Measurements from ENCODE around the gene C1orf53. TPM values are rescaled to one million over a fixed set of nuclear protein-coding genes. Genes with fewer than 3 reads are reported as not detected.
"Not testable (repeated sequence)": the region's sequence is repeated elsewhere in the genome, so short reads cannot be mapped to it uniquely, and the experiment has no call there.

C1orf53 gene
- total RNA-seq, 1 experiment from 2014 or later: 3.9 TPM

GRCh38 chr1:197917805-197918651 is 15.6 kb downstream of the C1orf53 start:
- in situ Hi-C loops (cut with HindIII; ENCODE audit: low pct_unique_long_range_greater_than_20kb, low sequenced_read_pairs): no loop called here
- no peak for DNase-seq (ENCODE audit: low read depth)

GRCh38 chr1:197918807-197919345 is 16.4 kb downstream of the C1orf53 start:
- DNase-seq (ENCODE audit: low read depth): no peak
- in situ Hi-C loops (cut with HindIII; ENCODE audit: low pct_unique_long_range_greater_than_20kb, low sequenced_read_pairs): no loop called here

- no peak for DNase-seq (ENCODE audit: low read depth)
- in situ Hi-C loops (cut with HindIII; ENCODE audit: low pct_unique_long_range_greater_than_20kb, low sequenced_read_pairs): no loop called here
These were observed 17.1 kb downstream of the C1orf53 start for GRCh38 chr1:197919346-197920066.

- DNase-seq (ENCODE audit: low read depth): no peak
- in situ Hi-C loops (cut with HindIII; ENCODE audit: low pct_unique_long_range_greater_than_20kb, low sequenced_read_pairs): no loop called here
These were observed 17.6 kb downstream of the C1orf53 start for GRCh38 chr1:197920067-197920396.

- DNase-seq (ENCODE audit: low read depth): no peak
- in situ Hi-C loops (cut with HindIII; ENCODE audit: low pct_unique_long_range_greater_than_20kb, low sequenced_read_pairs): no loop called here
These were observed 18.1 kb downstream of the C1orf53 start for GRCh38 chr1:197920414-197921117.

GRCh38 chr1:197921235-197922069 is 19.0 kb downstream of the C1orf53 start:
- DNase-seq (ENCODE audit: low read depth): no peak
- in situ Hi-C loops (cut with HindIII; ENCODE audit: low pct_unique_long_range_greater_than_20kb, low sequenced_read_pairs): no loop called here

- no peak for DNase-seq (ENCODE audit: low read depth)
- in situ Hi-C loops (cut with HindIII; ENCODE audit: low pct_unique_long_range_greater_than_20kb, low sequenced_read_pairs): no loop called here
These were observed 19.6 kb downstream of the C1orf53 start for GRCh38 chr1:197922070-197922390.

- in situ Hi-C loops (cut with HindIII; ENCODE audit: low pct_unique_long_range_greater_than_20kb, low sequenced_read_pairs): no loop called here
- DNase-seq (ENCODE audit: low read depth): no peak
These were observed 20.6 kb downstream of the C1orf53 start for GRCh38 chr1:197923038-197923437.

- peak; percentile 23 for DNase-seq (ENCODE audit: low read depth)
- in situ Hi-C loops (cut with HindIII; ENCODE audit: low pct_unique_long_range_greater_than_20kb, low sequenced_read_pairs): no loop called here
These were observed 22.2 kb downstream of the C1orf53 start for GRCh38 chr1:197924516-197925123.

GRCh38 chr1:197927908-197928665 is 25.7 kb downstream of the C1orf53 start:
- in situ Hi-C loops (cut with HindIII; ENCODE audit: low pct_unique_long_range_greater_than_20kb, low sequenced_read_pairs): no loop called here
- no peak for DNase-seq (ENCODE audit: low read depth)

GRCh38 chr1:197928849-197929336 is 26.5 kb downstream of the C1orf53 start:
- in situ Hi-C loops (cut with HindIII; ENCODE audit: low pct_unique_long_range_greater_than_20kb, low sequenced_read_pairs): no loop called here
- DNase-seq (ENCODE audit: low read depth): no peak

GRCh38 chr1:197933016-197933415 is 30.6 kb downstream of the C1orf53 start:
- in situ Hi-C loops (cut with HindIII; ENCODE audit: low pct_unique_long_range_greater_than_20kb, low sequenced_read_pairs): no loop called here
- no peak for DNase-seq (ENCODE audit: low read depth)

GRCh38 chr1:197933647-197934046 is 31.2 kb downstream of the C1orf53 start:
- DNase-seq (ENCODE audit: low read depth): no peak
- in situ Hi-C loops (cut with HindIII; ENCODE audit: low pct_unique_long_range_greater_than_20kb, low sequenced_read_pairs): no loop called here

GRCh38 chr1:197937381-197937780 is 35.0 kb downstream of the C1orf53 start:
- no peak for DNase-seq (ENCODE audit: low read depth)
- in situ Hi-C loops (cut with HindIII; ENCODE audit: low pct_unique_long_range_greater_than_20kb, low sequenced_read_pairs): no loop called here

- DNase-seq (ENCODE audit: low read depth): no peak
- in situ Hi-C loops (cut with HindIII; ENCODE audit: low pct_unique_long_range_greater_than_20kb, low sequenced_read_pairs): no loop called here
These were observed 35.5 kb downstream of the C1orf53 start for GRCh38 chr1:197937892-197938291.

GRCh38 chr1:197939159-197939980 is 36.9 kb downstream of the C1orf53 start:
- in situ Hi-C loops (cut with HindIII; ENCODE audit: low pct_unique_long_range_greater_than_20kb, low sequenced_read_pairs); DNase-seq (ENCODE audit: low read depth): not testable (repeated sequence)

All from Caki2 (cell line).